RWPE2 (cell line): ENCODE measurements around the gene FBXW12.
"Not testable (repeated sequence)": the region's sequence is repeated elsewhere in the genome, so short reads cannot be mapped to it uniquely, and the experiment has no call there.

Experiments
- ATAC-seq: fragments of 200-7000 bp; cut with Tn5 transposase; 3 replicates; pipeline ENCODE4 v1.9.1; 2021; ENCODE audit warnings: low read depth
- DNase-seq: peaks from one replicate; pipeline ENCODE4 v3.0.0-alpha.2; 2020; ENCODE audit warnings: low spot score
- H3K27ac ChIP-seq: fragments of 450-650 bp; 2 replicates; pipeline ENCODE4 v1.5.1; 2017; ENCODE audit warnings: mild to moderate bottlenecking; ENCODE audit not compliant: poor library complexity, severe bottlenecking
- H3K27me3 ChIP-seq: fragments of 250-450 bp; sonication (Bioruptor Pico); 2 replicates; pipeline ENCODE4 v1.5.1; 2021; ENCODE audit warnings: mild to moderate bottlenecking, moderate library complexity; ENCODE audit not compliant: insufficient read depth, poor library complexity, severe bottlenecking
- H3K36me3 ChIP-seq: fragments of 250-450 bp; sonication (Bioruptor Pico); 2 replicates; pipeline ENCODE4 v1.5.1; 2020; ENCODE audit warnings: low read depth, mild to moderate bottlenecking, moderate library complexity
- H3K4me1 ChIP-seq: fragments of 250-450 bp; sonication (Bioruptor Pico); 2 replicates; pipeline ENCODE4 v1.5.1; 2021; ENCODE audit warnings: mild to moderate bottlenecking, moderate library complexity; ENCODE audit not compliant: insufficient read depth, poor library complexity, severe bottlenecking
- H3K4me3 ChIP-seq: fragments of 250-450 bp; sonication (Bioruptor Pico); 2 replicates; pipeline ENCODE4 v1.5.1; 2021; ENCODE audit warnings: mild to moderate bottlenecking, moderate library complexity; ENCODE audit not compliant: severe bottlenecking
- H3K9me3 ChIP-seq: fragments of 250-450 bp; sonication (Bioruptor Pico); 2 replicates; pipeline ENCODE4 v1.5.1; 2021; ENCODE audit warnings: mild to moderate bottlenecking, moderate library complexity; ENCODE audit not compliant: severe bottlenecking
- CTCF ChIP-seq: fragments of 450-650 bp; IDR thresholded peaks from one replicate; pipeline ENCODE4 v1.5.1; 2017; ENCODE audit warnings: mild to moderate bottlenecking, moderate library complexity; ENCODE audit not compliant: poor library complexity, severe bottlenecking

Gene FBXW12

GRCh38 chr3:48371651-48372376 lies at the start of gene FBXW12:
FBXW12 (plus strand) TSS chr3:48372219; CDS start chr3:48372768, 549 bp downstream.
- no peak for ATAC-seq
- Histone ChIP-seq H3K9me3 (no peaks in the 10 kb centered on the region), H3K27me3 (no peaks in the 10 kb centered on the region), H3K4me3 (no peak within 1 kb of the TSS), H3K4me1 (no peaks in the 10 kb centered on the region), H3K27ac (no peak within 1 kb of the TSS), H3K36me3 (no peaks in the 10 kb centered on the region)
- DNase-seq = no peak
- no peak for TF ChIP-seq CTCF

- DNase-seq, H3K9me3 ChIP-seq, H3K4me1 ChIP-seq, H3K27ac ChIP-seq, H3K36me3 ChIP-seq, ATAC-seq, H3K27me3 ChIP-seq, H3K4me3 ChIP-seq: not testable (repeated sequence)
Measured at GRCh38 chr3:48331706-48332435, 40.1 kb upstream of the FBXW12 start.

GRCh38 chr3:48333346-48334245 lies 38.4 kb upstream of the FBXW12 start, which contains the start of gene SPINK8:
SPINK8 (minus strand) TSS chr3:48333661; CDS start chr3:48328341, 5,320 bp downstream.
- not testable (repeated sequence) for DNase-seq, H3K9me3 ChIP-seq, H3K27me3 ChIP-seq, H3K4me3 ChIP-seq, H3K4me1 ChIP-seq, ATAC-seq, H3K27ac ChIP-seq, H3K36me3 ChIP-seq

- ATAC-seq (no peak), DNase-seq (no peak)
- H3K27ac ChIP-seq = no peak overlapping the region
- no peaks in the 10 kb centered on the region for H3K4me1 ChIP-seq
- H3K9me3 ChIP-seq = no peaks in the 10 kb centered on the region
- H3K36me3 ChIP-seq = no peaks in the 10 kb centered on the region
- TF ChIP-seq CTCF = no peak
- H3K27me3 ChIP-seq = no peaks in the 10 kb centered on the region
- no peak overlapping the region for H3K4me3 ChIP-seq
Measured at GRCh38 chr3:48334605-48335004, 37.4 kb upstream of the FBXW12 start.

GRCh38 chr3:48335286-48335685 lies 36.7 kb upstream of the FBXW12 start:
- not testable (repeated sequence) for H3K27me3 ChIP-seq, DNase-seq, H3K27ac ChIP-seq, H3K9me3 ChIP-seq, ATAC-seq, H3K36me3 ChIP-seq, H3K4me1 ChIP-seq, H3K4me3 ChIP-seq

GRCh38 chr3:48337536-48337935 lies 34.5 kb upstream of the FBXW12 start:
- not testable (repeated sequence) for H3K4me3 ChIP-seq, H3K27me3 ChIP-seq, H3K27ac ChIP-seq, H3K36me3 ChIP-seq, ATAC-seq, DNase-seq, H3K9me3 ChIP-seq, H3K4me1 ChIP-seq
